Measurements from ENCODE around the gene DESI2. TPM values are rescaled to one million over a fixed set of nuclear protein-coding genes. Genes with fewer than 3 reads are reported as not detected.

DESI2 gene
- total RNA-seq, result 54.2 and 64.7 TPM in 2 replicates

GRCh38 chr1:244652623-244653438 is at the start of gene DESI2:
Gene DESI2 (plus strand): TSS chr1:244653126. CDS start chr1:244653314, 188 bp downstream.

Other genes with a start within 250 kb of the DESI2 start
- 98.4 and 125 TPM in 2 replicates for gene ADSS2, start 201.2 kb upstream of the DESI2 start, total RNA-seq
- gene CATSPERE, start 191.9 kb upstream of the DESI2 start, total RNA-seq, result 0.30 and 0.65 TPM in 2 replicates
- gene COX20, start 182.5 kb downstream of the DESI2 start, total RNA-seq, result 13.8 and 19.8 TPM in 2 replicates
- 367 and 516 TPM in 2 replicates for gene HNRNPU, start 211.4 kb downstream of the DESI2 start, total RNA-seq

All from epithelial cell of umbilical artery (primary cell).